Measurements from ENCODE around the gene NF2.

- TF ChIP-seq POLR2AphosphoS5 (IDR thresholded peaks at IDR 0.05; ENCODE audit: low read depth, low read length) (no peak), POLR2A (IDR thresholded peaks at IDR 0.05; ENCODE audit: low read depth, low read length) (no peak)
These were observed 33.0 kb upstream of the NF2 start for GRCh38 chr22:29570456-29570855.
